Measurements from ENCODE around the gene UBD. TPM values are rescaled to one million over a fixed set of nuclear protein-coding genes. Genes with fewer than 3 reads are reported as not detected.

Gene UBD
- total and polyA plus RNA-seq, 7 donors = 0.71 to 207 (median 10.0) TPM; not detected in 3

GRCh38 chr6:29517245-29517644, 42.3 kb downstream of the UBD start:
- H3K27ac ChIP-seq = no peak overlapping the region
- TF ChIP-seq CTCF (IDR thresholded peaks at IDR 0.05) (no peak), POLR2AphosphoS5 (IDR thresholded peaks at IDR 0.05) (no peak), EP300 (IDR thresholded peaks at IDR 0.05) (no peak), POLR2A (IDR thresholded peaks at IDR 0.05) (no peak)
- no peaks in the 10 kb centered on the region for H3K36me3 ChIP-seq
- intact Hi-C loops (cut with DNase I) = no loop called here
- no peak overlapping the region for H3K4me3 ChIP-seq
- H3K4me1 ChIP-seq = no peaks in the 10 kb centered on the region
- H3K9me3 ChIP-seq = no peaks in the 10 kb centered on the region
- 66 to 81% methylated on average over 1 of the region's 1 CpG for WGBS, 2 donors
- H3K27me3 ChIP-seq = no peaks in the 10 kb centered on the region
- no peak for DNase-seq

- Histone ChIP-seq H3K27me3 (no peaks in the 10 kb centered on the region), H3K4me1 (no peaks in the 10 kb centered on the region), H3K27ac (no peak overlapping the region), H3K4me3 (no peak overlapping the region), H3K9me3 (no peaks in the 10 kb centered on the region), H3K36me3 (no peaks in the 10 kb centered on the region)
- TF ChIP-seq POLR2AphosphoS5 (IDR thresholded peaks at IDR 0.05) = no peak
- TF ChIP-seq EP300 (IDR thresholded peaks at IDR 0.05) = no peak
- no peak for TF ChIP-seq POLR2A (IDR thresholded peaks at IDR 0.05)
- TF ChIP-seq CTCF (IDR thresholded peaks at IDR 0.05) = no peak
- WGBS, 2 donors = 44 to 63% methylated on average over 6 of the region's 6 CpGs
- no peak for DNase-seq
- intact Hi-C loops (cut with DNase I) = no loop called here
Observed at GRCh38 chr6:29516108-29516507, 43.4 kb downstream of the UBD start.

- DNase-seq = no peak
- 78 to 83% methylated on average over 2 of the region's 2 CpGs for WGBS, 2 donors
Observed at GRCh38 chr6:29510746-29511300, 48.7 kb downstream of the UBD start.

GRCh38 chr6:29510202-29510601, 49.3 kb downstream of the UBD start:
- WGBS, 2 donors = 50 to 57% methylated on average over 4 of the region's 4 CpGs
- Histone ChIP-seq H3K4me3 (no peak overlapping the region), H3K27ac (no peak overlapping the region), H3K4me1 (no peaks in the 10 kb centered on the region), H3K9me3 (no peaks in the 10 kb centered on the region), H3K27me3 (no peaks in the 10 kb centered on the region), H3K36me3 (no peaks in the 10 kb centered on the region)
- intact Hi-C loops (cut with DNase I) = no loop called here
- no peak for DNase-seq
- TF ChIP-seq EP300 (IDR thresholded peaks at IDR 0.05) (no peak), POLR2A (IDR thresholded peaks at IDR 0.05) (no peak)

More at GRCh38 chr6:29510746-29511300, 48.7 kb downstream of the UBD start:
- H3K36me3 ChIP-seq = no peaks in the 10 kb centered on the region
- TF ChIP-seq POLR2AphosphoS5 (IDR thresholded peaks at IDR 0.05) (no peak), EP300 (IDR thresholded peaks at IDR 0.05) (no peak), CTCF (IDR thresholded peaks at IDR 0.05) (no peak), POLR2A (IDR thresholded peaks at IDR 0.05) (no peak)
- intact Hi-C loops (cut with DNase I) = no loop called here
- H3K9me3 ChIP-seq = no peaks in the 10 kb centered on the region
- no peaks in the 10 kb centered on the region for H3K4me1 ChIP-seq
- H3K27me3 ChIP-seq = no peaks in the 10 kb centered on the region
- no peak overlapping the region for H3K27ac ChIP-seq
- H3K4me3 ChIP-seq = no peak overlapping the region

- intact Hi-C loops (cut with DNase I) = no loop called here
- Histone ChIP-seq H3K27me3 (no peaks in the 10 kb centered on the region), H3K9me3 (no peaks in the 10 kb centered on the region), H3K27ac (no peak overlapping the region), H3K36me3 (no peaks in the 10 kb centered on the region), H3K4me1 (no peaks in the 10 kb centered on the region), H3K4me3 (no peak overlapping the region)
- no peak for TF ChIP-seq CTCF (IDR thresholded peaks at IDR 0.05)
- TF ChIP-seq POLR2AphosphoS5 (IDR thresholded peaks at IDR 0.05) = no peak
- TF ChIP-seq POLR2A (IDR thresholded peaks at IDR 0.05) = no peak
- TF ChIP-seq EP300 (IDR thresholded peaks at IDR 0.05) = no peak
- 79 to 84% methylated on average over 9 of the region's 9 CpGs for WGBS, 2 donors
- DNase-seq = no peak
Observed at GRCh38 chr6:29509711-29510110, 49.8 kb downstream of the UBD start.
